NCI-H1436 (cell line): ENCODE results near the gene NCK1.
"Not testable (repeated sequence)": the region's sequence is repeated elsewhere in the genome, so short reads cannot be mapped to it uniquely, and the experiment has no call there.

Source experiments
- DNase-seq: peaks from one replicate; lab custom pipeline; 2025; lab: John Stamatoyannopoulos, UW

The NCK1 gene

DNA sequence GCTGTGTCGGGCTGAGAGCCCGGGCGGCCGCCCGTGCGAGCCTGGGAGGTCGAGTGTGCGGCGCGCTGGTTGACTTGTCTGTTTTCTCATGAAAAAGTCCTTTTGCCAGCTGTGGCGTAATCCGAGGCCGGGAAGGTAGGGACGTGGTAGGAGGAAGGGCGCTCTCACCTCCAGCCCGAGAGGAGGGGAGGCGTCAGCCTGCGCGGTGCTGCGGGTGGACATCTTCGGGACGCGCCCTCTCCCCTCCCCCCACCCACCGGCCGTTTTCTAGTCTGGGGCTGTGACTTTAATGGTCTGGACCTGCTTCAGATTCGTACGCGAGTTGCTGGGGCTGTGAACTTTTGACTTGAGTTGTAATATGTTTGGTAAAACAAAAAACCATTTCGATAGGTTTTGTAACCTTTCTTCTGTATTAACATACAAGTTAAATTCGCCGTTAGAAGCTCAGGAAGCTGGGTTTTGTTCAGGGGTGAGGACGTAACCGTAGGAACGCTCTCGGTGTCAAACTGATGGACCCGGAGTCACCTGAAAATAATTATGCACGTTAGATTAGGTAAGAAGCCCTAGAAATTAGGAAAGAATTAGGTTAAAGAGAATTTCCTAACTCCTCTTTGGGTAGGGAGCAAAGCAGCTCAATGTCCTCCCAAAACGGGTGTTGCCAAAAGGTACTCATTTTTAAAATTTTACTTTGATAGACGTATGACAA is 762 bp downstream of the NCK1 start:
- DNase-seq = peak; percentile 24

- DNase-seq = no peak
These were observed 7.3 kb downstream of the NCK1 start for GRCh38 chr3:136869282-136869681.

GRCh38 chr3:136872258-136872657 is 10.2 kb downstream of the NCK1 start:
- not testable (repeated sequence) for DNase-seq

- DNase-seq = not testable (repeated sequence)
These were observed 17.5 kb downstream of the NCK1 start for GRCh38 chr3:136879510-136879909.

- peak; percentile 51 for DNase-seq
These were observed 20.6 kb downstream of the NCK1 start for GRCh38 chr3:136882571-136882970.

DNA sequence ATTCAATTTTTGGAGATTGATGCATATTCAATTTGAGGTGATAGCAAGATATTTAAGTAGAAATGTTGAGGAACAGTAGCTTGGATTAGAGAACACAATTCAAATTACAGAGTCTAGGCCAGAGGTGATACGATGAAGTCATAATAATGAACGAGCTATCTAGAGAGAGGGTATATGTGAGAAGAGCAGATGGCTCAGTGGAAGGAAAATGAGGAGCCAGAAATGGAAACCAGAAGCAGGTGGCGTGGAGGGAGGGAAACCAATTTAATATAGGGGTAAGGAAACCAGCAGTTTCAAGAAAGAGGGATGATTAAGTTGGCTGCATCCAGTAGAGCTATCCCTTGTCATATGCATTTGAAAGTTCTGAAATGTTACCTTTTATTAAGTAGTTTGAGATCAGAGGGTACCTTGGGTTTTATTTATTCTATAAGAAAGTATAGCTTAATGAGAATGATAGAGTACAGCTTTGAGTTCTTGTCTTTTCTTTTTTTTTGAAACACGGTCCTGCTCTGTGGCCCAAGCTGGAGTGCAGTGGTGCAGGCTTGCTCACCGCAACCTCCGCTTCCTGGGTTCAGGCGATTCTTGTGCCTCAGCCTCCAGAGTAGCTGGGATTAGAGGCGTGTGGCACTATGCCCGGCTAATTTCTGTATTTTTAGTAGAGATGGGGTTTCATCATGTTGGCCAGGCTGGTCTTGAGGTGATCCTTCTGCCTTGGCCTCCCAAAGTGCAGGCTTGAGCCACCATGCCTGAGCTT is 22.1 kb downstream of the NCK1 start:
- peak; percentile 74 for DNase-seq

- DNase-seq = no peak
These were observed 23.6 kb downstream of the NCK1 start for GRCh38 chr3:136885357-136886213.

- no peak for DNase-seq
These were observed 27.9 kb downstream of the NCK1 start for GRCh38 chr3:136889947-136890346.

DNA sequence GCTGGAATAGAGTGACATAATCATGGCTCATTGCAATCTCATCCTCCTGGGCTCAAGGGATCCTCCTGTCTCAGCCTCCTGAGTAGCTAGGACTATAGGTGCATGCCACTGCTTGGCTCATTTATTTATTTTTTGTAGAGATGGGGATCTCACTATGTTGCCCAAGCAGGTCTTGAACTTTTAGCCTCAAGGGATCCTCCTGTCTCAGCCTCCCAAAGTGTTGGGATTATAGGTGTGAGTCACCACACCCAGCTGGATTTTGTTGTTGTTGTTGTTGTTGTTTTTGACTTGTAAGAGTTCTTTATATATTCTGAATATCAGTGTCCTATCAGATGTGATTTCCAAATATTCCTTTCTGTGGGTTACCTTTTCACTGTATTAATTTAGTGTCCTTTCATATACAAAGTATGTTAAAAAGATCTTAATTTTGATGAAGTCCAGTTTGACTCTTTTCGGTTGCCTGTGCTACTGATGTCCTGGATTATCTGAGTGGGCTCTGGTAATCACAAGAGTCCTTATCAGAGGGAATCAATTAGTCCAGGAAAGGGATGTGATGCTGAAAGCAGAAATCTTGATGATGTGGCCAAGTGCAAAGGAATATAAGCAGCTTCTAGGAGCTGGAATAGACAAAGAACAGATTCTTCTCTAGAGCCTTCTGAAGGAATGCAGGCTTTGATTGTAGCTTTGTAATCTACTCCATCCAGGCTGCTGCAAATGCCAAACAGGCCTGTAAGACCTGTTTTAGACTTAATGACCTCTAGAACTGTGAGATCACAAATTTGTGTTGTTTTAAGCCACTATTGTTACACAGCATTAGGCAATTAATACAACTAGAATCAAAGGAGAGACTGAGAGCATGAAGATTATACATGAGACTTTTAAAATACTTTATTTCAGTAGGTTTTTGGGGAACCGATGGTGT is 30.2 kb downstream of the NCK1 start:
- DNase-seq = no peak

GRCh38 chr3:136893848-136894443 is 31.9 kb downstream of the NCK1 start:
- no peak for DNase-seq

GRCh38 chr3:136897171-136897570 is 35.2 kb downstream of the NCK1 start:
- DNase-seq = not testable (repeated sequence)

GRCh38 chr3:136898549-136898948 is 36.5 kb downstream of the NCK1 start:
- DNase-seq = no peak

DNA sequence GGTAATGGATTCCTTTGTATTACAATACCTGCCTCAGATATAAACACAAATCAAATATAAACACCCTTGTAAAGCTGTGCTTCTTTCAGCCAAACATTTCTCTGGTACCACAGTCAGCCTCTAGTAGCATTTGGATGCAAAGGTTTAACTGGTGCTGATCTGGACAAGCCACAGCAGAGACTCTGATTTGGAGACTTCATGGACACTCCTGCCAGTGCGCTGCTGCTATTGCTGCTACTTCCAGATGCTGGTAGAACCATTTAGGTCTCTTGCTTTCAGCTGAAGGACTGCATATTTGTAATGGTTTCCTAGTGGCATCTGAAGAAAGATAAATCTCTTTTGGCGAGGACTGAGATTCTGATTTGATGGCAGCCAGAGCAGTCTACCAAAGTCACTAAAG is 36.9 kb downstream of the NCK1 start:
- no peak for DNase-seq

GRCh38 chr3:136899622-136900158 is 37.7 kb downstream of the NCK1 start:
- DNase-seq = no peak

- DNase-seq = not testable (repeated sequence)
These were observed 38.7 kb downstream of the NCK1 start for GRCh38 chr3:136900694-136901093.

- DNase-seq = no peak
These were observed 39.4 kb downstream of the NCK1 start for GRCh38 chr3:136901391-136901790.

GRCh38 chr3:136902530-136902929 is 40.5 kb downstream of the NCK1 start:
- DNase-seq = not testable (repeated sequence)

- DNase-seq = no peak
These were observed 41.9 kb downstream of the NCK1 start for GRCh38 chr3:136903899-136904298.

DNA sequence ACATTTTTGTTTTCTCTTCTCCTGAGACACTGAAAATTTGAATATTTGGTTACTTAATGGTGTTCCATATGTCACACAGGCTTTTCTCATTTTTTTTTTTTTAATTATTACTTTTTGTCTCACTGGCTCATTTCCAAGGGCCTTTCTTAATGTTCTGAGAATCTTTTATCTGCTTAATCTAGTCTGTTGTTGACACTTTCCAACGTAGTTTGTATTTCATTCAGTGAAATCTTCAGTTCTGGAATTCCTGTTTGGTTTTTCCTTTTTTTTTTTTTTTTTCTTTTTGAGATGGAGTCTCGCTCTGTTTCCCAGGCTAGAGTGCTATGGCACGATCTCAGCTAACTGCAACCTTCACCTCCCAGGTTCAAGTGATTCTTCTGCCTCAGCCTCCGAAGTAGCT is 42.7 kb downstream of the NCK1 start:
- no peak for DNase-seq

GRCh38 chr3:136905549-136905948 is 43.5 kb downstream of the NCK1 start:
- no peak for DNase-seq

GRCh38 chr3:136906725-136907124 is 44.7 kb downstream of the NCK1 start:
- no peak for DNase-seq
